ENCODE measurements around the gene VSTM2B.
A peak's percentile ranks its signal among the peaks of the same experiment; 100 is the strongest.

Gene VSTM2B

DNA sequence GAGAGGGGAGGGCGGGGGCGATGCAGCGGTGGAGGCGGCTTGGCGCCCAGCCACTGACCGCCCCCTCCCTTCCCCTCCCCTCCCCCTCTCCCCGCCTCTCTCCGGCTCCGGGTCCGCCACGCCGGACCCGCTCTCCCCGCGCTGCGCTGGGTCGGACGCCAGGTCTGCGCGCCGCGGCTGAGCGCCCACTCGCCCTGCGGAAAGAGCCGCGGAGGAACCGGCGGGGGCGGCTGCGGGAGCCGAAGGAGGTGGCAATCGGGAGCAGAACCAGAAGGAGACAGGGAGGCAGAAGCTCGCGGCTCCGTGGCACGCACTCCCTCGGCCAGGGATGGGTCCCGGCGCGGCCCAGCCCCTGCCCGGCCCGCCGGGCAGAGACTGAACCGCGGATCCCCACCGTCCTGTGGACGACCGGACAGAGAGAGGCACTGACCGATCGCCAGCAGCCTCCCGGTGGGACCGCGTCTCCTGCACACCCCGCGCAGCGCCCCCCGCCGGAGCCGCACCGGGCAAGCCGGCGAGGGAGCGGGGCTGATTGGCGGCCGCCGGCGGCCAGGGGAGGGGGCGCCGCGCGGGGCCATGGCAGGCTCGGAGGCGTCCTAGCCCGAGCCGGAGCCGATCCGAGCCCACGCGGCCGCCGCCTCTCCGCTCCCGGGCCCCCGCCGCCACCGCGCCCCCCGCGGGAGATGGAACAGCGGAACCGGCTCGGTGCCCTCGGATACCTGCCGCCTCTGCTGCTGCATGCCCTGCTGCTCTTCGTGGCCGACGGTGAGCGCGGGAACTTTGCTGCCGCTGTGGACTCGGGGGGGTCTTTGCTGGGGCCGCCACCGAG, at the start of gene VSTM2B:
Gene VSTM2B, plus strand, starts transcription at position 94 of the 829 bp plus-strand sequence. Its CDS starts 590 bp downstream, at position 684.
- Histone ChIP-seq H3K4me3 (ENCODE audit: low read length in 2 of 2) (peak within 1 kb of the TSS in 1 of 2 donors; percentile 55), H3K9ac (ENCODE audit: low read length in 2 of 2) (no peak within 1 kb of the TSS), H3K4me1 (ENCODE audit: control insufficient read depth, insufficient read depth, low read length) (peaks cover 42% of the 10 kb centered on the region), H3K36me3 (ENCODE audit: control insufficient read depth in 2 of 2, insufficient read depth in 2 of 2, low read length in 2 of 2) (no peaks in the 10 kb centered on the region), H3K27ac (ENCODE audit: low read length) (no peak within 1 kb of the TSS), H3K27me3 (ENCODE audit: control insufficient read depth in 1 of 2, insufficient read depth in 2 of 2, low read length in 2 of 2) (peaks cover 64 to 72% of the 10 kb centered on the region in 2 donors), H3K9me3 (ENCODE audit: control insufficient read depth in 2 of 2, low read length in 2 of 2) (no peaks in the 10 kb centered on the region)

DNA sequence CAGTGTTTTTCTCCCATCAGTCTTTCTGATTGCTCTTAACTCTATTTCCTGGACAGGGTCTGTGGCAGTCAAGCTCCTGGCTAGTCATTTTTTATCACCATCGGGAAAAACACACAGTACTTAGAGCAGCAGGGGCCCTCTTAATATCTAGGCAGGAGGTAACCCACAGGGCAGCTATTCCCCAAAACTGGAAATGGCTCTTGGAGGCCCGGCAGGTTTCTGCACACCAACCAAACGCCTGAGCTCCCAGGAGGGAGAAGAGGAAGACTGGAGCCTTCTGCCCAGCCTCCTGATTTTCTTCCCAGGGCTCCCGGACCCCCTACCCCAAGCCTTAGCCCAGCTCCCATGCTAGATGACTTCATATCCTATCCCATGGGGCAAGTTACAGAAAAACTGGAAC, 49.3 kb upstream of the VSTM2B start:
- H3K9me3 ChIP-seq (ENCODE audit: control insufficient read depth in 2 of 2, low read length in 2 of 2): no peaks in the 10 kb centered on the region
- no peak overlapping the region for H3K27ac ChIP-seq (ENCODE audit: low read length)
- H3K4me1 ChIP-seq (ENCODE audit: control insufficient read depth, insufficient read depth, low read length): no peaks in the 10 kb centered on the region
- H3K4me3 ChIP-seq (ENCODE audit: low read length in 2 of 2): no peak overlapping the region
- H3K27me3 ChIP-seq (ENCODE audit: control insufficient read depth in 1 of 2, insufficient read depth in 2 of 2, low read length in 2 of 2): peaks cover 0 to 2% of the 10 kb centered on the region in 2 donors
- H3K9ac ChIP-seq (ENCODE audit: low read length in 2 of 2): no peak overlapping the region
- H3K36me3 ChIP-seq (ENCODE audit: control insufficient read depth in 2 of 2, insufficient read depth in 2 of 2, low read length in 2 of 2): no peaks in the 10 kb centered on the region

DNA sequence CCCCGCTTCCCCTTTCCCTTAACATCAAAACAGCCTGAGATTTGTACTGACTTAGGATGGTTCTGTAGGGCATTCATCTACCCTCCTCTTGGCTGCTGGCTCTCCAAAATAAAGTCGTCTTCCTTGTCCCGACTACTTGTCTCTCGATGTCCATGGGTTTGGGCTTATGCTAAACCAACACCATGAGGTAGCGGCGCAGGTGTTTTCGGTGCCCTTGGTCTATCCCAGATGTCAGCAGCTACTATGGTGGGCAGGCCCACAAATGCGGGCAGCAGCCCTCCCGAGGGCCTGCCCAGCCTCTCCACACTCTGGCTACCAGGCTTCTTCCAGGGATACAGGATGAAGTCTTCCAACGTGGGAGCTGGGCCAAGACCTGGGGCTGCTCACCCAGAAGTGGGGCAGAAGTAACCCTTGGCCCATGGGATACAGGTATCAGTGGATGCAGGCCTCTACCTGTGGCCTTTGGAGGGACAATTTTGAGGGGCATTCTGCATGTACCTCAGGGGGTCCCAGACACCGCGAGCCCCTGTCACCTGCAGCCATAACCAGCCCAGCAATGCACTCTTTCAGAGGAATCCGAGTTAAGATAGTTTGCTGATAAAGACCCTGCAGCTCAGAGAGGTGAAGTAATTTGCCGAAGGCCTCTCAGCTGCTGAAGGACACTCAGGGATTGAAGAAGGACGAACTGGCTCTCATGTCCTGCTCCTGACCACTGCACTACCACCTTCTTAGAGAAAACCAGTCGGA, 47.8 kb upstream of the VSTM2B start:
- Histone ChIP-seq H3K27ac (ENCODE audit: low read length) (no peak overlapping the region), H3K9ac (ENCODE audit: low read length in 2 of 2) (no peak overlapping the region), H3K4me3 (ENCODE audit: low read length in 2 of 2) (no peak overlapping the region), H3K9me3 (ENCODE audit: control insufficient read depth in 2 of 2, low read length in 2 of 2) (no peaks in the 10 kb centered on the region), H3K27me3 (ENCODE audit: control insufficient read depth in 1 of 2, insufficient read depth in 2 of 2, low read length in 2 of 2) (peaks cover 0 to 2% of the 10 kb centered on the region in 2 donors), H3K36me3 (ENCODE audit: control insufficient read depth in 2 of 2, insufficient read depth in 2 of 2, low read length in 2 of 2) (no peaks in the 10 kb centered on the region), H3K4me1 (ENCODE audit: control insufficient read depth, insufficient read depth, low read length) (no peaks in the 10 kb centered on the region)

DNA sequence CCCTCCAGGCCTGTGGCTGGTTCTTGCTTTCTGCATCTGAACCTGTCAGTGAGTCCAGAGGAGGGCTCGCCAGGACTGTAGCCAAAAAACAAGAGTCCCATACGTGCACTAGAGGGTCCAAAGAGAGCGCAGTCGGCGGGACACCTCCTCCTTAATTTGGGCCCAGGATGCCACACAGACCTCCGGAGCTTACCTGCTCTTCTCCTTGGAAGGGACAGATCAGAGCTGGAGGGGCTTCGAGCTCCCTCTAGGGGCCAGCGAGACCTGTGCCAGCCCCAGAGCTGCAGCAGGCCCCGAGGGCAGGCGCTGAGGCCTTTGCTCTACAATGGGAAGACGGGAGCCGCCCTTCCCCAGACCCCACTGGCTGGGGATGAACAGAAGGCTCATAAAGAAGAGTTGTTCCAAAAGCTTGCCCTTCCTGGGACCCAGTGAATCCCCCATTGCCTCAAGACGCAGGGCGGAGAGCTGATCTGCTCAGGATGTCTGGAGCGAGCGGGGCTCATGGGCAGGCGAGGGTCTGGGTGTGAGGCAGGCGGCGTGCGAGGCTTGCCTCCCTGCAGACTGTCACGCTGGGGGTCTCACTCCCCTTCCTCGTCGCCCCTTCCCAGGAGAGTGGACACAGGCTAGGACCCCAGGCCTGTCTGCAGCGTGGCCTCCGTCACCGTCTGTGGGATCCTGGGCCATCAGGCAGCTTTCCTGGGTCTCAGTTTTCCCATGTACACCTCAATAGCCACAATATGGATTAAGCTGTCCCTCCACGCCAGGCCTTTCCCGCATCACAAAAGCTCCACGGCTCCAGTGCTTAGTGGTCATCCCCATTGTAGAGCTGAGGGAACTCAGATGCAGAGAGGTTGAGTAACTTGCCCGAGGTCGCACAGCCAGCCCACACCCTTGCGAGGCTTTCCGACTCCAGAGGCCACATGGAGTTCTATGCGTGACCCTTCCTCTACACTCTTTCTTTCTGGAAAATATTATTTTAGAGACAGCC, 46.9 kb upstream of the VSTM2B start:
- no peaks in the 10 kb centered on the region for H3K36me3 ChIP-seq (ENCODE audit: control insufficient read depth in 2 of 2, insufficient read depth in 2 of 2, low read length in 2 of 2)

DNA sequence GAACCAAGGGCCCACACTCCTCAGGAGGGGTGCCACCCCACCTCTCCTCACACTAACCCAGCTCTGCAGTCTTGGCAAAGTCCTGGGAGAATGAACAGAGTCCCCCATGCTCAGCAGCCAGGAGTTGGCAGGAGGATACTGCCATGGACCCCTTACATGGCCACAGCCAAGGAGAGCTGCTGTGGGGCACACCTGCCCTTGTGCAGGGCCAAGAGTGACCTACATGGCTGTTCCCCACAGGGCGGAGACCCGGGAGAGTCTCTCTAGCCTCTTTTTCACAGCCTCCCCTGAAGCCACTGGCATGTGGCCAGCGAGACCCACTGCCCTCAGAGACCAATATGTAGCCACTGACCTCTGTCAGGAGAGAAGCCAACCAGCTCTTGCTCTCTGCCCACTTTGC, 45.9 kb upstream of the VSTM2B start:
- Histone ChIP-seq H3K9ac (ENCODE audit: low read length in 2 of 2) (no peak overlapping the region), H3K4me1 (ENCODE audit: control insufficient read depth, insufficient read depth, low read length) (no peaks in the 10 kb centered on the region), H3K27me3 (ENCODE audit: control insufficient read depth in 1 of 2, insufficient read depth in 2 of 2, low read length in 2 of 2) (peaks cover 0 to 2% of the 10 kb centered on the region in 2 donors), H3K4me3 (ENCODE audit: low read length in 2 of 2) (no peak overlapping the region), H3K9me3 (ENCODE audit: control insufficient read depth in 2 of 2, low read length in 2 of 2) (no peaks in the 10 kb centered on the region), H3K36me3 (ENCODE audit: control insufficient read depth in 2 of 2, insufficient read depth in 2 of 2, low read length in 2 of 2) (no peaks in the 10 kb centered on the region), H3K27ac (ENCODE audit: low read length) (no peak overlapping the region)

More for the DNA sequence above, 46.9 kb upstream of the VSTM2B start:
- Histone ChIP-seq H3K9ac (ENCODE audit: low read length in 2 of 2) (no peak overlapping the region), H3K4me3 (ENCODE audit: low read length in 2 of 2) (no peak overlapping the region), H3K27ac (ENCODE audit: low read length) (no peak overlapping the region), H3K9me3 (ENCODE audit: control insufficient read depth in 2 of 2, low read length in 2 of 2) (no peaks in the 10 kb centered on the region), H3K4me1 (ENCODE audit: control insufficient read depth, insufficient read depth, low read length) (no peaks in the 10 kb centered on the region), H3K27me3 (ENCODE audit: control insufficient read depth in 1 of 2, insufficient read depth in 2 of 2, low read length in 2 of 2) (peaks cover 0 to 2% of the 10 kb centered on the region in 2 donors)

DNA sequence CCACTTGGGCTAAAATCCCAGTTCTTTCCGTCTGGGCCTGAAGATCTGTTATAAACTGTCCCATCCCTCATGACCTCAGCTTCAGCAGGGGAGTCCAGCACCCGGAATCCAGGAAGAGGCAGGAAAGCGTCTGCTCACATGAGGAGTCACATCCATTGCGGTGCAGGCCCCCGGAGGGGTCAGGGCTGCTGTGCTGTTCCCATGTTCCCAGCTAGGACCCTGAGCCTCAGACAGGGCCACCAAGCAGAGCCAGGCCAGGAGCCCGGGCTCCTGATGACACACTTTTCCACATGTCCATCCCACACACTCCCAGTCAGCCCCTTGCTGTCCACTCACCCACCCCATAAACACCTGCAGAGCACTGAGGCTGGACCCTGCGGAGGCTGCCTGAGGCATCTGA, 45.3 kb upstream of the VSTM2B start:
- Histone ChIP-seq H3K9ac (ENCODE audit: low read length in 2 of 2) (no peak overlapping the region), H3K4me3 (ENCODE audit: low read length in 2 of 2) (no peak overlapping the region), H3K27ac (ENCODE audit: low read length) (no peak overlapping the region), H3K27me3 (ENCODE audit: control insufficient read depth in 1 of 2, insufficient read depth in 2 of 2, low read length in 2 of 2) (peaks cover 0 to 4% of the 10 kb centered on the region in 2 donors), H3K36me3 (ENCODE audit: control insufficient read depth in 2 of 2, insufficient read depth in 2 of 2, low read length in 2 of 2) (no peaks in the 10 kb centered on the region), H3K9me3 (ENCODE audit: control insufficient read depth in 2 of 2, low read length in 2 of 2) (no peaks in the 10 kb centered on the region), H3K4me1 (ENCODE audit: control insufficient read depth, insufficient read depth, low read length) (no peaks in the 10 kb centered on the region)

DNA sequence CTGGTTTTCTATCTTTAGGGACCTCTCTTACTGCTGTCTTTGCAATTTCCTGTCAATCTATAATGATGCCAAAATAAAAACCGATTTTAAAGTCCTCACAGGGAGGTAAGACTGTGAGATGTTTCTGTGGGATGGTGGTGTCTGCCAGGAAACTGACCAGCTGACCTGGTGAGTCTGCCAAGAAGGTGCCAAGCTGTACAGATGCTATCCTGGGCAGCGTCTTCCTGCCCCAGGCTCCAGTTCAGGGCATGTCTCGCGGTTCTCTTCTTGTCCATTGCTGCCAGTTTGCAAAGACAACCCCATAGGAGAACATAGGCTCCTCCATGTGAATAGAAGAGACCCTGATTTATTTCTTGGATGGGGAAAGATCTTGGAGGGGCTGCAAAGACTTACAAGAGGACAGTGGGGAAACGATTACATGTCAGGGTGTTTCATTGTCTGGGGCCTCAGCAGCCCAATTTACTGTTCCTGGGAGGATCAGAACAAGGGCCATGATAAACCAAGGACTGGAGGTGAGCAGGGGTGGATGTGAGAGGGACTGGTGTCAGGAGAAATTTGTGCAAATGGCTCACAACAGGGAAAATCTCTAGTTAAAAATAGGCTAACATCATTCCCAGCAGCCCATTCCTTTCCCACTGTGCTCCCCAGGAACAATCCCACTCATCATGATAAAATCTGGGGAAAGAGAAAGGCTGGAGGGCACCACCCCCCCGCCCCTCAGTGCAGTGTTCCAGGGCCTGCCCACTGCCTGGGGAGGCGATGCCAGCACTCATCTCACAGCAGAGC, 42.7 kb upstream of the VSTM2B start:
- Histone ChIP-seq H3K9me3 (ENCODE audit: control insufficient read depth in 2 of 2, low read length in 2 of 2) (no peaks in the 10 kb centered on the region), H3K27ac (ENCODE audit: low read length) (no peak overlapping the region), H3K36me3 (ENCODE audit: control insufficient read depth in 2 of 2, insufficient read depth in 2 of 2, low read length in 2 of 2) (no peaks in the 10 kb centered on the region), H3K27me3 (ENCODE audit: control insufficient read depth in 1 of 2, insufficient read depth in 2 of 2, low read length in 2 of 2) (peaks cover 0 to 2% of the 10 kb centered on the region in 2 donors), H3K4me1 (ENCODE audit: control insufficient read depth, insufficient read depth, low read length) (no peaks in the 10 kb centered on the region), H3K9ac (ENCODE audit: low read length in 2 of 2) (no peak overlapping the region), H3K4me3 (ENCODE audit: low read length in 2 of 2) (no peak overlapping the region)

DNA sequence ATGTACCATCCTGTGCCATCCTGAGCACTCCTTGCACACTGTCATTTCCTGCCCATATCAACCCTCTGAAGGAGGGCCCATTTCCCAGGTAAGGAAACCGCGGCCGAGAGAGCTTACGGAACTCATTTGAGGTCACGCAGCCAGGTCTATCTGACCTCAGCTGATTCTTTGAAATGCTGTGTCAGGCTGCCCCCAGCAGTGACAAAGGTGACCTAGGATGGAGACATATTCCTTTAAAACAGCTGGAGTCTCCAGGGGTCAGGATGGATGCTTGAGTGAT, 42.2 kb upstream of the VSTM2B start:
- Histone ChIP-seq H3K9ac (ENCODE audit: low read length in 2 of 2) (no peak overlapping the region), H3K36me3 (ENCODE audit: control insufficient read depth in 2 of 2, insufficient read depth in 2 of 2, low read length in 2 of 2) (no peaks in the 10 kb centered on the region), H3K27me3 (ENCODE audit: control insufficient read depth in 1 of 2, insufficient read depth in 2 of 2, low read length in 2 of 2) (peaks cover 0 to 2% of the 10 kb centered on the region in 2 donors), H3K9me3 (ENCODE audit: control insufficient read depth in 2 of 2, low read length in 2 of 2) (no peaks in the 10 kb centered on the region), H3K27ac (ENCODE audit: low read length) (no peak overlapping the region), H3K4me1 (ENCODE audit: control insufficient read depth, insufficient read depth, low read length) (no peaks in the 10 kb centered on the region), H3K4me3 (ENCODE audit: low read length in 2 of 2) (no peak overlapping the region)

DNA sequence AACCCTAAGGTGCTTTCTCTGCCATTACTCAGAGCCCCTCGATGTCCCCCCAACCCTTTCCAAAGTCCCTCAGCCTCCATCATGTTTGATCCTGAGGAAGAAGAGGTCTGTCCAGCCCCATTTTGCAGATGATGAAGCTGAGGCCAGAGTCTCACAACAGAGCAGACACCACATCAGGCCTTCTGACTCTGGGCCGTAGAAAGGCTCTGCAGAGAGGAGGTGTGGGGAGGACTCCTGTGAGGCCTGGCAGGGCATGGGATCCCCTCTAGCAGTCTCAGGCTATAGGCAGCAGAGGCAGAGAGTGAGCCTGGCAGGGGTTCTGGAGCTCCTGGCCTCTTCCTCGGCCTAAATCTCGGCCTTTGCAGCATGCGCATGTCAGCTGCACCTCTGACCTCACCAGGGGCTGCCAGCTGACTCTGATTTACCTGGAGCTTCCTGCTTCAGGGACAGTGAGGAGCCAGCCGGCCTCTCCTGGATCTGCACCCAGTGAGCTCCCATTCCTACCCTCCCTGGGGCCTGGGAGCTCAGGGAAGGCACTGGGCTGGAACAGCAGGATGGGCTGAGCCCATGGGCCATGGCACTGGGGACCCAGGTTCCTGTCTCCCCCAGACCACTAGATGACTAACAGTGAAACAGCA, 41.7 kb upstream of the VSTM2B start:
- no peak overlapping the region for H3K9ac ChIP-seq (ENCODE audit: low read length in 2 of 2)
- H3K4me1 ChIP-seq (ENCODE audit: control insufficient read depth, insufficient read depth, low read length): no peaks in the 10 kb centered on the region

More for the DNA sequence above, 41.7 kb upstream of the VSTM2B start:
- H3K36me3 ChIP-seq (ENCODE audit: control insufficient read depth in 2 of 2, insufficient read depth in 2 of 2, low read length in 2 of 2): no peaks in the 10 kb centered on the region
- no peak overlapping the region for H3K27ac ChIP-seq (ENCODE audit: low read length)
- no peaks in the 10 kb centered on the region for H3K9me3 ChIP-seq (ENCODE audit: control insufficient read depth in 2 of 2, low read length in 2 of 2)
- peaks cover 0 to 2% of the 10 kb centered on the region in 2 donors for H3K27me3 ChIP-seq (ENCODE audit: control insufficient read depth in 1 of 2, insufficient read depth in 2 of 2, low read length in 2 of 2)
- H3K4me3 ChIP-seq (ENCODE audit: low read length in 2 of 2): no peak overlapping the region

Data from stomach smooth muscle (tissue), 2 donors.